Coronary artery (tissue), 2 donors: ENCODE results near the gene KRTAP19-7.

Experiments
- DNase-seq: peaks from one replicate; pipeline ENCODE4 v3.0.0-alpha.2; 2017; ENCODE audit warnings: low spot score
- H3K27ac ChIP-seq, 2 donors: fragments of 200-600 bp; sonication (generic); one replicate each; pipeline ENCODE4 v1.5.1; 2016 to 2019
- H3K4me3 ChIP-seq: fragments of 200-600 bp; sonication (generic); 2 replicates; pipeline ENCODE4 v1.5.1; 2016; ENCODE audit warnings: mild to moderate bottlenecking, moderate library complexity
- CTCF ChIP-seq: fragments of 200-600 bp; sonication (generic); IDR thresholded peaks from one replicate; pipeline ENCODE4 v1.5.1; 2019; ENCODE audit warnings: antibody characterized with exemption

KRTAP19-7 gene, protein sequence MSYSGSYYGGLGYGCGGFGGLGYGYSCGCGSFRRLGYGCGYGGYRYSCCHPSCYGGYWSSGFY

GRCh38 chr21:30561264-30561895 lies at the start of gene KRTAP19-7:
Gene KRTAP19-7 (minus strand): TSS chr21:30561314. CDS start chr21:30561289, 25 bp downstream.
- Histone ChIP-seq H3K4me3 (no peak within 1 kb of the TSS), H3K27ac (no peak within 1 kb of the TSS)
- TF ChIP-seq CTCF, result no peak
- DNase-seq, result no peak

DNA sequence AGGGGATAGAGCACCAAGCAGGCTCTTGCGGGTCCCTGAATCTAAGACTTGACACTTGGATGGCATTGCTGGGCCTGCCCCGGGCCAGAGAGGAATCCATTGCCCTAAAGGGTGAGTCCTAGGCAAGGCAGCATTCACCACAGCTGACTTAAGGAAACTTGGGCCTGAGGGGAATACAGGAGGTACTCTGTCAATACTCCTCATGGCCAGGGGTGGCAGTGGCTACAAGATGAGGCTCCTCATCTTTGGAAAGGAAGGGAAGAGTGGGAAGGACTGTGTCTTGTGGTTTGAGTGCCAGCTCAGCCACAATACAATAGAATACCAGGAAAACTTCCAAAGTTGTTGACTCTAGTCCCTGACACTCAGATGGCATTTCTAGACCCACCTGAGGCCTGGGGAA lies 44.9 kb upstream of the KRTAP19-7 start:
- DNase-seq, result no peak
- H3K4me3 ChIP-seq, result no peak overlapping the region
- TF ChIP-seq CTCF, result no peak
- no peak overlapping the region for H3K27ac ChIP-seq

DNA sequence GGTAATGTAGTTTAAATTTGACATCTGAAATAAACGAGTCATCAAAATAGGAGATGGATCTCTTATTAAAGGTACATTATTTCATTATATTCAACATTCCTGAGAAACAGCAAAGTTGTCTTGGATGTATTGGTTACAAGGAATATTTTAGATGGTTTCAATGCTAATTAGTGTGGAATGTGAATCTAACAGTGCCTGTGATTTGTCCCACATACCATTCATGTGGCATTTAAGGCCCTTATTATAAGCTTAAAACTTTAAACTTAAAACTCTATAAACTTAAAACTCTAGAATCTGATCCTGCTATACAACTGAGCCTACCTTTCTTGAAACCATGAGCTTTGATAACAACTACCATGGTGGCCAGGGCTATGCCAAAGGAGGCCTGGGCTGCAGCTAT lies 39.7 kb upstream of the KRTAP19-7 start, which contains the start of gene KRTAP22-1:
Gene KRTAP22-1 (plus strand): TSS at position 301 of the 400 bp plus-strand sequence.
- TF ChIP-seq CTCF, result no peak
- DNase-seq, result no peak
- Histone ChIP-seq H3K27ac (no peak within 1 kb of the TSS), H3K4me3 (no peak within 1 kb of the TSS)

DNA sequence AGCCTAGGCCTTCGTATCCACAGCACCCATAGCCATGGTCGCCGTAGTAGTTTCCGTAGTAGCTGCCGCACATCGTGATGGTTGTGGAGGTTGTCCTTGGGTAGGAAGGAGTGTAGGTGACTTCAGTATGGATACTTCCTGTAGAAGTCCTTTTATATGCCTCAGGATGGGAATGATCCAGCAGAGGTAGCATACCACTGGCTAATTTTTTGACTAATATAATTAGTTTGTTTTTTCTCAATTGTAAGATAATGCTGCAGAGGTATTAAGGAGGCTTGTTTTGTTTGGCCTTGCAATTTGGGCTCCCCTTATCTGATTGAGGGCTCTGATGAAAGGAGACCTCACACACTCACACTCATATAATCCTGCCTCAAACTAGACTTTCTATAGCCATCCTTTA lies 37.7 kb upstream of the KRTAP19-7 start, which contains the start of gene KRTAP6-2:
Gene KRTAP6-2 (minus strand): TSS at position 101 of the 400 bp plus-strand sequence. CDS start 28 bp downstream, at position 73.
- no peak for TF ChIP-seq CTCF
- no peak for DNase-seq
- no peak within 1 kb of the TSS for H3K4me3 ChIP-seq
- H3K27ac ChIP-seq, result no peak within 1 kb of the TSS

DNA sequence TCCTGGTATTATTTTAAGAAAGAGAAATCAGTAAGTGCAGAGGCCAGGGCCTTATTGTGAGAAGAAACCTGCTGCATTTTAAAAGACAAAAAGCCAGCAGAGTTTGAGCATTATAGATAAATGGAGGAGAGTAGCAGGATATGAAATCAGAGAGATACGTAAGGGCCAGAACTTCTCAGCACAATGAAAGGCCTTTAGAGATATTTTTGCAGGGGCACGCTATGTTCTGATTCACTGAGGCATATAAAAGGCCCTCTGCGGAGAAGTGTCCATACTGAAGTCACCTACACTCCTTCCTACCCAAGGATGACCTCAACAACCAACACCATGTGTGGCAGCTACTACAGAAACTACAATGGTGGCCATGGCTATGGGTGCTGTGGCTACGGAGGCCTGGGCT lies 31.0 kb upstream of the KRTAP19-7 start, which contains the start of gene KRTAP6-3:
Gene KRTAP6-3 (plus strand): TSS at position 301 of the 400 bp plus-strand sequence. CDS start 6 bp downstream, at position 307.
- no peak within 1 kb of the TSS for H3K4me3 ChIP-seq
- no peak within 1 kb of the TSS for H3K27ac ChIP-seq
- no peak for DNase-seq
- TF ChIP-seq CTCF, result no peak

GRCh38 chr21:30590297-30590696 lies 29.2 kb upstream of the KRTAP19-7 start, which contains the start of gene KRTAP22-2:
Gene KRTAP22-2 (minus strand): TSS chr21:30590397.
- no peak for TF ChIP-seq CTCF
- H3K27ac ChIP-seq, result no peak within 1 kb of the TSS
- no peak for DNase-seq
- no peak within 1 kb of the TSS for H3K4me3 ChIP-seq

GRCh38 chr21:30582870-30583269 lies 21.8 kb upstream of the KRTAP19-7 start:
- H3K4me3 ChIP-seq, result no peak overlapping the region
- DNase-seq, result no peak
- no peak overlapping the region for H3K27ac ChIP-seq
- TF ChIP-seq CTCF, result no peak
